Measurements from ENCODE around the gene SLC35F6. TPM values are rescaled to one million over a fixed set of nuclear protein-coding genes. Genes with fewer than 3 reads are reported as not detected.

Gene SLC35F6
- total and polyA plus RNA-seq, 2 donors (not counting 1 experiment from before 2014, with no cell fraction given): 10.4 to 15.2 TPM

- Mint-ChIP-seq H3K27ac (no peak overlapping the region), H3K4me1 (no peaks in the 10 kb centered on the region), H3K4me3 (no peak overlapping the region), H3K9me3 (ENCODE audit: insufficient read depth) (no peaks in the 10 kb centered on the region), H3K27me3 (peaks cover 41% of the 10 kb centered on the region)
- 85% methylated on average over 2 of the region's 3 CpGs for WGBS (ENCODE audit: insufficient coverage)
- H2AFZ ChIP-seq (ENCODE audit: insufficient read depth, low read depth, low read length, poor library complexity, severe bottlenecking): no peak overlapping the region
- H3K4me3 ChIP-seq (ENCODE audit: control extremely low read depth in 1 of 5, extremely low read depth in 1 of 5, insufficient read depth in 1 of 5, low read depth in 2 of 5, low read length in 4 of 5): no peak overlapping the region
- no peaks in the 10 kb centered on the region for H3K36me3 ChIP-seq (replicated peaks in 1 of 2; ENCODE audit: control extremely low read depth in 1 of 2, control insufficient read depth in 1 of 2, extremely low read depth in 1 of 2, insufficient read depth in 2 of 2, low read length in 1 of 2)
- no peak overlapping the region for H3K4me2 ChIP-seq (replicated peaks; ENCODE audit: low read depth, low read length, poor library complexity, severe bottlenecking)
- no peak overlapping the region for H3K27ac ChIP-seq (ENCODE audit: low read length in 2 of 2)
- H3K27me3 ChIP-seq (replicated peaks in 1 of 4; ENCODE audit: control extremely low read depth in 1 of 4, control insufficient read depth in 3 of 4, insufficient read depth in 4 of 4, low read length in 3 of 4): peaks cover 0 to 9% (median 2%) of the 10 kb centered on the region in 4 experiments
- H3K9me3 ChIP-seq (ENCODE audit: control extremely low read depth in 1 of 3, control insufficient read depth in 2 of 3, insufficient read depth in 1 of 3, low read length in 2 of 3): no peaks in the 10 kb centered on the region
- ATAC-seq (ENCODE audit: low read depth) (no peak), DNase-seq (no peak)
- no peaks in the 10 kb centered on the region for H3K4me1 ChIP-seq (ENCODE audit: control insufficient read depth in 2 of 2, insufficient read depth in 2 of 2, low read length in 2 of 2)
- no peak overlapping the region for H3K9ac ChIP-seq (ENCODE audit: low read length)
- POLR2A ChIA-PET: no interaction called here
- H4K20me1 ChIP-seq (ENCODE audit: control insufficient read depth, insufficient read depth, low read length, poor library complexity, severe bottlenecking): no peaks in the 10 kb centered on the region
- intact Hi-C loops (cut with micrococcal nuclease): no loop called here
- TF ChIP-seq, protein P1, sequence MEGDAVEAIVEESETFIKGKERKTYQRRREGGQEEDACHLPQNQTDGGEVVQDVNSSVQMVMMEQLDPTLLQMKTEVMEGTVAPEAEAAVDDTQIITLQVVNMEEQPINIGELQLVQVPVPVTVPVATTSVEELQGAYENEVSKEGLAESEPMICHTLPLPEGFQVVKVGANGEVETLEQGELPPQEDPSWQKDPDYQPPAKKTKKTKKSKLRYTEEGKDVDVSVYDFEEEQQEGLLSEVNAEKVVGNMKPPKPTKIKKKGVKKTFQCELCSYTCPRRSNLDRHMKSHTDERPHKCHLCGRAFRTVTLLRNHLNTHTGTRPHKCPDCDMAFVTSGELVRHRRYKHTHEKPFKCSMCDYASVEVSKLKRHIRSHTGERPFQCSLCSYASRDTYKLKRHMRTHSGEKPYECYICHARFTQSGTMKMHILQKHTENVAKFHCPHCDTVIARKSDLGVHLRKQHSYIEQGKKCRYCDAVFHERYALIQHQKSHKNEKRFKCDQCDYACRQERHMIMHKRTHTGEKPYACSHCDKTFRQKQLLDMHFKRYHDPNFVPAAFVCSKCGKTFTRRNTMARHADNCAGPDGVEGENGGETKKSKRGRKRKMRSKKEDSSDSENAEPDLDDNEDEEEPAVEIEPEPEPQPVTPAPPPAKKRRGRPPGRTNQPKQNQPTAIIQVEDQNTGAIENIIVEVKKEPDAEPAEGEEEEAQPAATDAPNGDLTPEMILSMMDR (IDR thresholded peaks at IDR 0.05): no peak
- no peak for TF ChIP-seq EZH2 (IDR thresholded peaks at IDR 0.05; ENCODE audit: borderline replicate concordance, insufficient read depth, low read depth, low read length, poor library complexity, severe bottlenecking)
- CTCF ChIA-PET: no interaction called here
- H3K79me2 ChIP-seq (ENCODE audit: control insufficient read depth, insufficient read depth, low read length): no peaks in the 10 kb centered on the region
These were observed 52.8 kb downstream of the SLC35F6 start for GRCh38 chr2:26816893-26817292.

GRCh38 chr2:26818255-26818654 lies 54.2 kb downstream of the SLC35F6 start:
- no peak for DNase-seq
- Mint-ChIP-seq H3K9me3 (ENCODE audit: insufficient read depth) (no peaks in the 10 kb centered on the region), H3K27me3 (peaks cover 36% of the 10 kb centered on the region), H3K4me3 (no peak overlapping the region), H3K4me1 (no peaks in the 10 kb centered on the region), H3K27ac (no peak overlapping the region)
- CTCF ChIA-PET: no interaction called here
- no peak for ATAC-seq (ENCODE audit: low read depth)
- POLR2A ChIA-PET: no interaction called here
- 93% methylated on average over 5 of the region's 5 CpGs for WGBS (ENCODE audit: insufficient coverage)
- Histone ChIP-seq H3K4me2 (replicated peaks; ENCODE audit: low read depth, low read length, poor library complexity, severe bottlenecking) (no peak overlapping the region), H3K27ac (ENCODE audit: low read length in 2 of 2) (no peak overlapping the region), H3K4me3 (ENCODE audit: control extremely low read depth in 1 of 5, extremely low read depth in 1 of 5, insufficient read depth in 1 of 5, low read depth in 2 of 5, low read length in 4 of 5) (no peak overlapping the region), H3K36me3 (replicated peaks in 1 of 2; ENCODE audit: control extremely low read depth in 1 of 2, control insufficient read depth in 1 of 2, extremely low read depth in 1 of 2, insufficient read depth in 2 of 2, low read length in 1 of 2) (no peaks in the 10 kb centered on the region), H3K4me1 (ENCODE audit: control insufficient read depth in 2 of 2, insufficient read depth in 2 of 2, low read length in 2 of 2) (no peaks in the 10 kb centered on the region), H3K79me2 (ENCODE audit: control insufficient read depth, insufficient read depth, low read length) (no peaks in the 10 kb centered on the region), H3K9me3 (ENCODE audit: control extremely low read depth in 1 of 3, control insufficient read depth in 2 of 3, insufficient read depth in 1 of 3, low read length in 2 of 3) (no peaks in the 10 kb centered on the region), H3K9ac (ENCODE audit: low read length) (no peak overlapping the region), H3K27me3 (replicated peaks in 1 of 4; ENCODE audit: control extremely low read depth in 1 of 4, control insufficient read depth in 3 of 4, insufficient read depth in 4 of 4, low read length in 3 of 4) (peaks cover 0 to 7% (median 2%) of the 10 kb centered on the region in 4 experiments), H4K20me1 (ENCODE audit: control insufficient read depth, insufficient read depth, low read length, poor library complexity, severe bottlenecking) (no peaks in the 10 kb centered on the region), H2AFZ (ENCODE audit: insufficient read depth, low read depth, low read length, poor library complexity, severe bottlenecking) (no peak overlapping the region)
- TF ChIP-seq, protein P1 (IDR thresholded peaks at IDR 0.05): no peak
- no peak for TF ChIP-seq EZH2 (IDR thresholded peaks at IDR 0.05; ENCODE audit: borderline replicate concordance, insufficient read depth, low read depth, low read length, poor library complexity, severe bottlenecking)
- intact Hi-C loops (cut with micrococcal nuclease): no loop called here

Measured in B cell (primary cell).